NCI-H748 (cell line): Measurements from ENCODE around the gene TELO2.

Experiments
- DNase-seq: peaks from one replicate; lab custom pipeline; 2025; ENCODE audit not compliant: unreplicated experiment; lab: John Stamatoyannopoulos, UW

Gene TELO2

GRCh38 chr16:1514507-1514906 lies 21.3 kb downstream of the TELO2 start:
- DNase-seq: no peak

- DNase-seq: no peak
Observed at GRCh38 chr16:1518626-1519135, 25.5 kb downstream of the TELO2 start.

GRCh38 chr16:1519831-1520230 lies 26.7 kb downstream of the TELO2 start:
- DNase-seq: no peak

- DNase-seq: no peak
Observed at GRCh38 chr16:1520461-1520860, 27.3 kb downstream of the TELO2 start.

GRCh38 chr16:1523581-1524245 lies 30.6 kb downstream of the TELO2 start:
- DNase-seq: no peak

DNA sequence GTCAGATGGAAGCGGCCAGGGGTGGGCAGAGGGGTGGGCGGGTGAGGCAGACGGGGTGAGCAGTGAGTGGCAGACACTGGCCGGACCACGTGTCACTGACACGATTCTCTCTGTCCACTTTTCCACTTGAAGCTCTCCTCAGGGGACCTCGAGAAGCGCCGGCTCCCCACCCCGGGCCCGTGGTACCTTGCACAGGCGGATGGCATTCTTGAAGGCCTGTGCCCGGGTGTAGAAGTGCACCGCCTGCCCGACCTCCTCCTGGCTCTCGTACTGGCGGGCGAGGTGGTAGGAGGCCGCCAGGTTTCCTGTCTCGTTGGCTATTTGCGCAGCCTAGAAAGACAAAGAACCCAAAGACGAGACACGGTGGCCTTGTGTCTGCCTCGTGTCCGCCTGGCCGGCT lies 31.2 kb downstream of the TELO2 start:
- no peak for DNase-seq

DNA sequence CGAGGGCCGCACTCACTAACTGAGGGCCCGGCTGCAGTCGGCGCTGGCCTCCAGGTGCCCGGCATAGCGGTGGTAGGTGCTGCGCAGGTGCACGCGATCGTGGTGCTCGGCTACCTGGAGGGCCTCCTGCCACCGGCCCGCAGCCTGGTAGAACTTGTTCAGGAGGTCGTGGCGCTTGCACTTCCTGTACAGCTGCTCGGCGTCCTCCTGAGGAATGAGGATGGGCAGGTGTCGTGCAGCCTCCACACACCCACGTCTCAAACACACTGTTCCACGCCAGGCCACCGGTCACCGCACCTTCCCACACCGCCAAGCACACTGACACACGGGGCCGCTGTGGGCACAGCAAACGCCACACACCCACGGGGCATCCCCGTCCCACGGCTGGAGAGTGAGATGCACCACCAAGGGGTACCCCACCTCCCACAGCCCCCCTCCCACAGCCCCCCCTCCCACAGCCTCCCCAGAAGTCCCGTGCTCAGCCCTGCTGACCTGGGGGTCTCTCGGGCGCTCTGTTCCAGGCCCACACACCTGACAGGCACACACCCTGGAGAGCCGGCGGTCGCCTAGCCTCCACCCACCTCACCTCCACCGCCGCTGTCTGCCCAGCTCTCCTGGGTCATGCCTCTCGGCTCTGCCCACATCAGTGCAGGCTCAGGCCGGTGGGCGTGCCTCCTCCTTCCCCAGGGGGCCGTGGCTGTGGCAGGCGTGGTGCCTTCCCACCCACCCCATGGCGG lies 32.9 kb downstream of the TELO2 start:
- DNase-seq: no peak

DNA sequence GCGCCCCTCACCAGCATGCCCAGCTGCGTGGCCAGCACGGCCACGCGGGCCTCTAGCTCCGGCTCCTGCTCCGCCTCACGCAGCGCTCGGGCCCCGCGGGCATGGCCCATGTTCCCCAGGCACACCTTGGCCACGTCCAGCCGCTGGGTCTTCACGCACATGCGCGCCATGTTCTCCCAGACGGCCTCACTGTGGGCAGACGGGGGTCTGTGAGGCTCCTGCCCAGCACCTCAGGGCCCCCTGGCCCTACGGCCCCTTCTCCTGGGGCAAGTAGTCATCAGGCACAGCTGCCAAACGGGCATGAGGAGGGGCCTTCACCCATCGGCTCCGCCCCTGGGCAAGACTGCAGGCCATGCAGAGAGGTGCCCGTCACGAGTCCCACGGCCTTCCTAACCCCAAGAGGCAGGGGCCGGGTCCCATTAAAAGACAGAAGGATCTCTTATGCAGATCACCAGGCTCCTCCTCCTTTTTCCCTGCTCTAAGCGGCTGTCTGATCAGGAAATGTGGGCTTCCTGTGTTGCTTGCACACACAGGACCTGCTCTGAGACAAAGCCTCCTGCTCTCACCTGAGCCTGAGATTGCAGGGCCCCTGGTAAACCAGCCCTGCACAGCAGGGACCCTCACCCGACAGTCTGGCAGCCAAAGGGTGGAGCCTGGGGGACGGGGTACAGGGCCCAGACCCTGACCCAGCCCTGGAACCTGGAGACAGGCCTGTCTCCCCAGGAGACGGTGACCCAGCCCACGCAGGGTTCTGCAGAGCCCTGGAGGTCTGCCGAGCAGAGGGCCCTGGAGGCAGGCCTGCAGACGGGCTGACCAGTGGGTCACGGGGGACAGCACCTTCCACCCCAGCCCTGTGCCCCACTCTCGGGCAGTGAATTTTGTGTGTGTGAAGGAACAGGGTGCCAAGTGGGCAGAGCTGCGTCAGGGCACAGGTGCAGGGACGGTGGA lies 33.7 kb downstream of the TELO2 start:
- no peak for DNase-seq

DNA sequence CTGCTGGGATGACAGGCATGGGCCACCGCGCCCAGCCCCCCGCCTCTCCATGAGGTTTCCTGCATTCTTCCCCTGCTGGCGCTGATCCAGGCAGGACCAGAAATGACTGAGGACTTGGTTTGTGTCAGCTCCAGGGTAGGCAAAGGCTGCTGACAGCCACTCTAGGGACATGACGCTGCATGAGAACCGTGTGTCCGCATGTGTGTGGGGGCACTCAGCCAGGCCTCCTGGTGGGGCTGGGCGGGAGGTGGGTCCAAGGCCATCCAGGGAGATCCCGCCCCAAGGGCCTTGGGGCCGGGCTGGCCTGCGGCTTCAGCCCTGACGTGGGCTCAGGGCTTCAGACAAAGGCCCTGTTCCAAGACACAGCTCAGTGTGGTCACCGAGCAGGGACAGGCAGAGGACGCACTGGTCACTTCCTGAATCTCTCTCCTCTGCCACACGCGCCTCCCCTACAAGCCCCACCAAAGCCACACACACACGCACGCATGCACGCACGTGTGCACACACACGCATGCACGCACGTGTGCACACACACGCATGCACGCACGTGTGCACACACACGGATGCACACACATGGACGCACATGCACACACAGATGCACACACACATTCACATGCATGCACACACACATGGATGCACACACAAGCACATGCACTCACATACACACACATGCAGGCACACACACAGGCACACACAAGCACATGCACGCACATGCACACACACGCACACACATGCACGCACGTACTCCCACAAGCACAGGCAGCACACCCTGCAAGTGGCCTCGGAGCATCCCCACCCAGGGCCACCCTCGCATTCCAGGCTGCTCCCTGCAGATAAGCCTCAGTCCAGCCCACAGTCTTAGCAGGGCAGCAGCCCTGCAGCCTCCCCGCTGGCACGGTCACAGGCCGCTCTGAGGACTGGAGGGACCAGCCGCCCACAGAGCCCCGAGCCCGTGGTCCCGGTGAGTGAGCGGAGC lies 35.0 kb downstream of the TELO2 start:
- DNase-seq: no peak

DNA sequence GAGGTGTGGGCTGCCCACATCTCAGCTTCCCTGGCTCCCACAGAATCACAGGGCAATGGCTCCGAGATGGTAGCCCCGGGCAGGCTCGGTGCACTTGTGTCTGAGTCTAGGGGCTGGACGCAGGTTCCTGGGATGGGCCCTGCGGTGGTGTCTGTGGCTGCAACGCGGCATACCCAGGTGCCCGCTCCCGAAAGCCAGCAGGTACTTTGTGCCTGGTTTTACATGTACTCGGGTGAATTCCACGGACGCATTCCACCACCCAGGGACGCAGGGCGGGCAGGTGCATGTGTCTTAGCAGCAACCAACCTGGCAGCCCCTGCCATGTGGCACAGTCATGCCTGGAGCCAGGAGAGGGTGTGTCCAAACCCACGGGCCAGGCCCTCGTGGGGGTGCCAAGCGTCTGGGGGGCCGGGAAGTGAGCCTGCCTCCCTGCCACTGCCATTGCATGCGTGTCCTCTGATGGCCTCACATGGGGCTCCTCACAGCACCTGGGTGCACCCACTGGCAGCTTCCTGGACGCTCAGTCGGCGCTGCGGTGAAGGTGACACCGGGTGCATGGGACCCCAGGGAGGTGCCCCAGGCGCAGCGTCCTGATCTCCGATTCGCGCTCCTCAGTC lies 35.9 kb downstream of the TELO2 start:
- no peak for DNase-seq

GRCh38 chr16:1530349-1530882 lies 37.3 kb downstream of the TELO2 start:
- no peak for DNase-seq

- no peak for DNase-seq
Observed at GRCh38 chr16:1530883-1531637, 37.9 kb downstream of the TELO2 start.

DNA sequence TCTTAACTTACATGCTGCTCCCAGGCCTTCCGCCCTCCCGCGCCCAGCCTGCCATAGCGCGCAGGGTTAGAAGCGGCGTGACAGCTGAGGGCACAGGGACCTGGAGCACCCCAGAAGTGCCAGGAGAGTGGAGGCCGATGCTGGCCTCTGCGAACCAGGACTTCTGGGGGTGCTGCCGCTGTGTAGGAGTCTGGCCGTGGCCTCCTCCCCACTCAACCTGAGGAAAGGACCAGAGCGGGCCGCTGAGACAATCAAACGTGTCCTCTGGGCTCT lies 38.4 kb downstream of the TELO2 start:
- DNase-seq: no peak

DNA sequence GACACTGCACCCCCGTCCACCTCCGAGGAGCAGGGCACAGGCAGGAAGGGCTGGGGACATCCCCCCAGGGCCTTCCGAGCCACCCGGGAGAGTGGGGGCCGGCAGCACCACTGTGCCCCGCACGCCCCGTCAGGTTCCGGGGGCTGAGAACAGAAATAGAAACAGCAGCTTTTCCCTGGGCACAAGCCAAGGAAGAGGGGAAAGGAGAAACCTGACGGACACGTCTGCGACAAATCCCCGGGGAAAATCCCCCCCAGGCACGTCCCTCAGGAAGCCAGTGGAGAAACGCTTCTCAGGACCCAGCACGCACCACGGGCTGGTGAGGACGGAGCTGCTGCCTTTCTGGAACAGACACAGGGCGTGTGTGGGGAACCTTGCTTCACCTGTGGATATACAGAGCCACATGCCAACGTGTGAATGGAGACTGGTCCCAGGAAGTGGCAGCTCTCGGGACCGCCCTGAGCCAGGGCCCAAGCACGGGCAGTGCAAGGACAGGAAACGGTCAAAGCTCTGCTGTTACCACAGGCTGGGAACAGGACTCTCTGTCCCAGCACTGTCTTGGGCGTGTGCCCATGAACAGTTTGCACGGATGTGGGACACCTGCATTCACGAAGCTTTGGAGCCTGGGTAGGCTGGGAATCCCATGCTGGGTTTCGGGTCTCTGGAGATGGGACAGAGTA lies 39.1 kb downstream of the TELO2 start:
- DNase-seq: no peak

- DNase-seq: no peak
Observed at GRCh38 chr16:1532771-1533170, 39.6 kb downstream of the TELO2 start.

- DNase-seq: no peak
Observed at GRCh38 chr16:1533443-1533951, 40.3 kb downstream of the TELO2 start, which contains the start of gene TMEM204. TMEM204 (plus strand) TSS chr16:1533666; CDS start chr16:1534276, 610 bp downstream.

DNA sequence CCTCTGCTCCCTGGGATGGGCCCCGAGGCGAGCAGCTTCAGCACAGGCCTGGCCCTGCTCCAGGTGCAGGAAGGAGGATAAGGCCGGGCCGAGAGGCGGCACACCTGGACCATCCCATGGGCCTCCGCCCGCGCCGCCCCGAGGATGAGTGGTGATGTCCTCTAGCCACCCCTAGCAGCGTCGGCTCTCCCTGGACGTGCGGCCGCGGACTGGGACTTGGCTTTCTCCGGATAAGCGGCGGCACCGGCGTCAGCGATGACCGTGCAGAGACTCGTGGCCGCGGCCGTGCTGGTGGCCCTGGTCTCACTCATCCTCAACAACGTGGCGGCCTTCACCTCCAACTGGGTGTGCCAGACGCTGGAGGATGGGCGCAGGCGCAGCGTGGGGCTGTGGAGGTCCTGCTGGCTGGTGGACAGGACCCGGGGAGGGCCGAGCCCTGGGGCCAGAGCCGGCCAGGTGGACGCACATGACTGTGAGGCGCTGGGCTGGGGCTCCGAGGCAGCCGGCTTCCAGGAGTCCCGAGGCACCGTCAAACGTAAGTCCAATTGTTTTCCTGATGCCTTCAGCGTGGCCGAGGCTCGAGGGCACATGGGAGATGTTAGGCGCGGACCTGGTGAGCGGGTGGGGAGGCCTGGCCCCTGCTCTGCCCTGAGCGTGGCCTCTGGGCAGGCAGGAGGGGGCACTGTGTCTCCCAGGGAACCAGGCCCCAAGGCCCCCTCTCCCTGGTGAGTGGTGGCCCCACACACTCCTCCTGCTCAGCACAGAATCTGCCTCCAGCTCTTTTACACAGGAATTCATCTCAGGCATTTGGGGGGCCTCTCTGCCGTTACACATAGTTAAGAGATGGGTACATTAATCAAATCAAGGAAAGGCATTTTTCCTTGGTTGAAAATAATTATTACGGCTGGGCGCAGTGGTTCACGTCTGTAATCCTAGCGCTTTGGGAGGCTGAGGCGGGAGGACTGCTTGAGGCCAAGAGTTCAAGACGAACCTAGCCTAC lies 41.2 kb downstream of the TELO2 start:
- DNase-seq: no peak
